C4-2B (cell line): ENCODE data around the gene KPNA2.
"Not testable (repeated sequence)": the region's sequence is repeated elsewhere in the genome, so short reads cannot be mapped to it uniquely, and the experiment has no call there.

Experiments used
- CTCF ChIP-seq: fragments of 450-650 bp; conservative IDR thresholded peaks from 2 replicates; pipeline ENCODE4 v1.5.1; 2017; ENCODE audit warnings: mild to moderate bottlenecking
- ZFX ChIP-seq: fragments of 450-650 bp; IDR thresholded peaks from 2 replicates; pipeline ENCODE4 v1.6.1; 2017

- not testable (repeated sequence) for TF ChIP-seq ZFX, CTCF
Measured at GRCh38 chr17:68020791-68021190, 14.7 kb upstream of the KPNA2 start.
